Trophoblast cell (in vitro differentiated cells and primary cell): ENCODE measurements around the gene TUBA4A.

ENCODE experiments used
- DNase-seq, 2 donors: peaks; one replicate each; pipeline ENCODE4 v3.0.0-alpha.2; 2016
- H2AFZ ChIP-seq: 2 replicates; pipeline ENCODE4 v1.6.1; 2013; ENCODE audit warnings: low read length, moderate library complexity, mild to moderate bottlenecking; ENCODE audit not compliant: insufficient read depth, poor library complexity
- H2AK5ac ChIP-seq: 2 replicates; pipeline ENCODE4 v1.6.1; 2013; ENCODE audit warnings: mild to moderate bottlenecking, low read length
- H2BK120ac ChIP-seq: 2 replicates; pipeline ENCODE4 v1.6.1; 2013; ENCODE audit warnings: low read length, mild to moderate bottlenecking, moderate library complexity; ENCODE audit not compliant: insufficient read depth, poor library complexity
- H2BK12ac ChIP-seq: 2 replicates; pipeline ENCODE4 v1.6.1; 2013; ENCODE audit warnings: mild to moderate bottlenecking, low read length, moderate library complexity
- H2BK5ac ChIP-seq: 2 replicates; pipeline ENCODE4 v1.6.1; 2013; ENCODE audit warnings: low read length, low read depth, moderate library complexity, mild to moderate bottlenecking; ENCODE audit not compliant: poor library complexity
- H3K14ac ChIP-seq: 2 replicates; pipeline ENCODE4 v1.6.1; 2013; ENCODE audit warnings: mild to moderate bottlenecking, low read length
- H3K18ac ChIP-seq: 2 replicates; pipeline ENCODE4 v1.6.1; 2013; ENCODE audit warnings: mild to moderate bottlenecking, low read length
- H3K23ac ChIP-seq: 2 replicates; pipeline ENCODE4 v1.6.1; 2013; ENCODE audit warnings: low read length
- H3K27ac ChIP-seq: 2 replicates; pipeline ENCODE4 v1.5.1; 2013; ENCODE audit warnings: low read depth, mild to moderate bottlenecking, inconsistent platforms, low read length, moderate library complexity
- H3K27me3 ChIP-seq: 2 replicates; pipeline ENCODE4 v1.6.1; 2013; ENCODE audit warnings: inconsistent platforms, mild to moderate bottlenecking, low read length, moderate library complexity; ENCODE audit not compliant: insufficient read depth
- H3K36me3 ChIP-seq, 2 experiments: 1 replicate in 1 of 2; 2 replicates in 1 of 2; pipeline ENCODE4 v1.6.1; 2013; ENCODE audit warnings: low read length in 2 of 2, mild to moderate bottlenecking in 2 of 2, moderate library complexity in 1 of 2; ENCODE audit not compliant: insufficient read depth in 2 of 2, control insufficient read depth in 1 of 2
- H3K4ac ChIP-seq: 2 replicates; pipeline ENCODE4 v1.6.1; 2013; ENCODE audit warnings: low read depth, mild to moderate bottlenecking, low read length, moderate library complexity
- H3K4me1 ChIP-seq, 2 experiments: 1 replicate in 1 of 2; 2 replicates in 1 of 2; pipeline ENCODE4 v1.6.1; 2013; ENCODE audit warnings: low read length in 2 of 2, mild to moderate bottlenecking in 2 of 2, moderate library complexity in 1 of 2; ENCODE audit not compliant: insufficient read depth in 2 of 2, control insufficient read depth in 1 of 2
- H3K4me2 ChIP-seq: 2 replicates; pipeline ENCODE4 v1.6.1; 2013; ENCODE audit warnings: inconsistent platforms, mild to moderate bottlenecking, low read length, moderate library complexity
- H3K4me3 ChIP-seq: 2 replicates; pipeline ENCODE4 v1.5.1; 2013; ENCODE audit warnings: mild to moderate bottlenecking, low read depth, low read length, inconsistent platforms
- H3K79me1 ChIP-seq: one replicate; pipeline ENCODE4 v1.6.1; 2013; ENCODE audit warnings: low read length
- H3K79me2 ChIP-seq: 2 replicates; pipeline ENCODE4 v1.6.1; 2013; ENCODE audit warnings: low read length, mild to moderate bottlenecking; ENCODE audit not compliant: control insufficient read depth, insufficient read depth, poor library complexity
- H3K9ac ChIP-seq: 2 replicates; pipeline ENCODE4 v1.6.1; 2013; ENCODE audit warnings: mild to moderate bottlenecking, low read length
- H3K9me3 ChIP-seq: 2 replicates; pipeline ENCODE4 v1.6.1; 2013; ENCODE audit warnings: low read depth, mild to moderate bottlenecking, control low read depth, inconsistent platforms, low read length; ENCODE audit not compliant: insufficient read depth
- H4K12ac ChIP-seq: 2 replicates; pipeline ENCODE4 v1.6.1; 2013; ENCODE audit warnings: low read depth, mild to moderate bottlenecking, low read length, moderate library complexity
- H4K8ac ChIP-seq: 2 replicates; pipeline ENCODE4 v1.6.1; 2013; ENCODE audit warnings: low read depth, mild to moderate bottlenecking, low read length, moderate library complexity
- H4K91ac ChIP-seq: one replicate; pipeline ENCODE4 v1.6.1; 2013; ENCODE audit warnings: low read depth, mild to moderate bottlenecking, low read length, moderate library complexity
- WGBS: extraction: QIAGEN DNeasy Blood & Tissue Kit; methylation state at CpG from one replicate; pipeline ENCODE4 v1.1.7; 2013; ENCODE audit warnings: missing lambda C conversion rate; ENCODE audit not compliant: insufficient read length, insufficient coverage; ENCODE audit errors: extremely low coverage; 5-methylcytosine and 5-hydroxymethylcytosine counted together

TUBA4A gene

DNA sequence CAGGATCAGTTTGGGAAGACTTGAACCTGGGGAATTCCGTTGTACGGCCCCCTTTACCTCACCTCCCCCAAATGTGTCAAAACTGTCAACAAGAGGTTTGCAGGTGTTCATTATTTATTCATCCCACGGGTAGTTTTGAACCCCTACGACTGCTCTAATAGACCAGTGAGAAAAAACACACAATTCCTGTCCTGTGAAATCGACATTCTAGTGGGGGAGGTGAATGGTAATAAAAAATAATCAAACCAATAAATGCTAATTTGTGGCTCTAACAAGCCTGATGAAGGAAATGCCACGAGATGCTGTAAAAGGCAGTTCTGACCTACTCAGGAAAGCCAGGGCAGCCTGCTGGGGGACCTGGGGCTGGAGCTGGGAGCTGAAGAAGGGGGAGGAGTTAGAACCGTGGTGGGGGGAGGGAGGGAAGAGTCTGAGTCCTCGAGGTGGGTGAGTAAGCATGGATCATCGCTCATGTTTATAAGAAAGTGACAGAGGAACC, 25.0 kb upstream of the TUBA4A start:
- Histone ChIP-seq H2BK120ac (peak overlapping the region; percentile 37), H3K4me2 (peak overlapping the region; percentile 46), H3K14ac (peak overlapping the region; percentile 5), H3K9me3 (no peaks in the 10 kb centered on the region), H3K18ac (no peak overlapping the region), H3K79me2 (peaks cover 8% of the 10 kb centered on the region), H2BK12ac (peak overlapping the region; percentile 16), H3K9ac (no peak overlapping the region), H4K12ac (no peak overlapping the region), H4K8ac (peak overlapping the region; percentile 11), H3K27ac (peak overlapping the region; percentile 70), H3K23ac (no peak overlapping the region), H3K4me3 (no peak overlapping the region), H3K79me1 (peaks cover 26% of the 10 kb centered on the region), H3K4ac (no peak overlapping the region), H3K36me3 (peaks cover 26% of the 10 kb centered on the region in 2 experiments), H2BK5ac (peak overlapping the region; percentile 7), H3K27me3 (no peaks in the 10 kb centered on the region), H2AK5ac (peak overlapping the region; percentile 5), H2AFZ (no peak overlapping the region), H4K91ac (peak overlapping the region; percentile 49), H3K4me1 (peaks cover 23 to 25% of the 10 kb centered on the region in 2 experiments)
- DNase-seq, result no peak
- no CpG with 5 or more reads among the region's 9 CpGs for WGBS

DNA sequence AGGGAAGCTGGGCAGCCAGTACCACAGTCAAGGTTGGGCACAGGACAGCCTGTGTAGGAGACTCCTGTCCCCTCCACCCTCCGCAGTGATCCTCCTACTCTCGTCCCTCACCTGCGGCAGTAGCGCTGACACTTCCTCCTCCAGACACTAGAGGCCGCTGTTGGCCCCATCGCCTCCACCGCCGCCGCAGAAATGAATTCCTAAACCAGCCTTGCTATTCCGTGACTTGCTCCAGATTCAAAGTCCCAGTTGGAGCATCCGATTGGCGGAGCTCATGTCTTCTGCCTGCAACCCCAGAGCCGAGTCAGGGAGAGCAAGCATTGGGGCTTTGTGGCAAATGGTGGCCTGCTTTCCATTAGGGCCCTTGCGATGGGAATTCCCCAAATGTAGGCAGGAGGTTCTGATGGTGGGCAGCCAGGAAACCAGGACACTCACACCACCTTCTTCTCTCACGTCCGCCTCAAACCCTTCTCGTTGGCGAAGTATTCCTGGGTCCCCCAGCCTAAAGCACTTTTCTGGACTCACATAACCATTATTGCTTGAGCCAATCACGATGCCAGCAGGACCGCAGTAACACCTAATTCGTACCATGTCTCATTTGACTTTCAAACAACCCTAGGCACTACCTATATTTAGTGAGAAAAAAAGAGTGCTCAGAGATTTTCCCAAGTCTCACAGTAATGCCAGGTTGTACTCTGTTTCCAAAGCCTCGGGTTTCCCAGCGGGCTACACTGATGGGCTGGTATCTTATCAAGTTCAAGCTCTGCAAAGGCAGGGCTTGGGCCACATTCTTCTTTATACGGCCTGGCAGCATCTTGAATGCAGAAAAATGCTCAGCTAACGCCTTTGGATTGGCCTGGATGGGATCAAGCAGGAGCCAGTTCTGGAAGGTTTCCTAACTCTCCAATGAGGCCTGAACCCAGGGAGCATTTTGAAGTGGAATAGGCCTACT, 24.3 kb upstream of the TUBA4A start:
- Histone ChIP-seq H3K79me1 (peaks cover 27% of the 10 kb centered on the region), H2BK5ac (peak overlapping the region; percentile 11), H3K9me3 (no peaks in the 10 kb centered on the region), H3K9ac (no peak overlapping the region), H3K4me1 (peaks cover 23 to 28% of the 10 kb centered on the region in 2 experiments), H3K14ac (peak overlapping the region; percentile 5), H3K4me3 (no peak overlapping the region), H3K4ac (no peak overlapping the region), H2BK120ac (peak overlapping the region; percentile 52), H2BK12ac (peak overlapping the region; percentile 19), H4K8ac (peak overlapping the region; percentile 58), H4K91ac (peak overlapping the region; percentile 49), H2AFZ (peak overlapping the region; percentile 13), H3K23ac (no peak overlapping the region), H3K27ac (peak overlapping the region; percentile 70), H2AK5ac (peak overlapping the region; percentile 5), H3K4me2 (peak overlapping the region; percentile 49), H3K36me3 (peaks cover 20% of the 10 kb centered on the region in 2 experiments), H3K27me3 (no peaks in the 10 kb centered on the region), H3K18ac (no peak overlapping the region), H4K12ac (peak overlapping the region; percentile 22), H3K79me2 (peaks cover 8% of the 10 kb centered on the region)
- WGBS, result no CpG with 5 or more reads among the region's 25 CpGs
- DNase-seq, result peak; percentile 74 to 94

DNA sequence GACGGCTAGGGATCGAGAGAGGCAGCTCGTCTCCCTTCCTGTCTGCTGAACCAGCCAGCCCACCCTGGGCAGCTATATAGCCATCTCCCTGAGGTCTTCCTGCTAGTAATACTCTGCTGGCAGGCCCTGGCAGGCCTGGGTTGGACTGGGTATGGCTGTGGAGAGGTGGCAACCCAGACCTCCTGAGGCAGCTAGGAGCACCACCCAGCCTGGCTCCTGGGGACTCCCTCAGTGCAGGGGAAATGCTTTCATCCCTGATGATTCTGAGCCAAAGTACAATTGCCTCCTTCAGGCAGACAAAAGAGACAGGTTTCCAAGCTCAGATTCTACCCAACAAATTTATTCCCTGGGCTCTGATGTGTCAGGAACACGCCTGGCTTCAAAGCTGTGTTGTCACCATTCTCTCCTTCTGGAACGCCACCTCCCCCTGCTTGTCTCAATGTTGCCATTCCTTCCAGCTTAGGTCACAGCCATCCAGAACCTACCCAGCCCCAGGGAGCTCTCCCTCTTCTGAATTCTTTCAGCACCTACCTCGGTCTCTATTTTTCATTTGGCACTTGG, 20.7 kb upstream of the TUBA4A start:
- H4K91ac ChIP-seq, result peak overlapping the region; percentile 95
- peak overlapping the region; percentile 96 for H3K27ac ChIP-seq
- H3K4me3 ChIP-seq, result no peak overlapping the region
- H3K79me2 ChIP-seq, result peaks cover 4% of the 10 kb centered on the region
- no peaks in the 10 kb centered on the region for H3K36me3 ChIP-seq
- peak overlapping the region; percentile 50 for H3K4me2 ChIP-seq
- H2BK12ac ChIP-seq, result peak overlapping the region; percentile 58
- H4K12ac ChIP-seq, result peak overlapping the region; percentile 71
- H3K79me1 ChIP-seq, result peaks cover 23% of the 10 kb centered on the region
- H3K23ac ChIP-seq, result no peak overlapping the region
- H3K4me1 ChIP-seq, result peaks cover 18 to 22% of the 10 kb centered on the region in 2 experiments
- no peak overlapping the region for H3K9ac ChIP-seq
- H3K9me3 ChIP-seq, result no peaks in the 10 kb centered on the region
- no peak overlapping the region for H3K4ac ChIP-seq
- peak overlapping the region; percentile 80 for H3K14ac ChIP-seq
- DNase-seq, result peak; percentile 93 to 96
- peak overlapping the region; percentile 63 for H4K8ac ChIP-seq
- peak overlapping the region; percentile 88 for H2BK5ac ChIP-seq
- peak overlapping the region; percentile 28 for H2AFZ ChIP-seq
- peak overlapping the region; percentile 21 for H2AK5ac ChIP-seq
- no peaks in the 10 kb centered on the region for H3K27me3 ChIP-seq
- peak overlapping the region; percentile 71 for H3K18ac ChIP-seq
- no CpG with 5 or more reads among the region's 6 CpGs for WGBS
- H2BK120ac ChIP-seq, result peak overlapping the region; percentile 80

DNA sequence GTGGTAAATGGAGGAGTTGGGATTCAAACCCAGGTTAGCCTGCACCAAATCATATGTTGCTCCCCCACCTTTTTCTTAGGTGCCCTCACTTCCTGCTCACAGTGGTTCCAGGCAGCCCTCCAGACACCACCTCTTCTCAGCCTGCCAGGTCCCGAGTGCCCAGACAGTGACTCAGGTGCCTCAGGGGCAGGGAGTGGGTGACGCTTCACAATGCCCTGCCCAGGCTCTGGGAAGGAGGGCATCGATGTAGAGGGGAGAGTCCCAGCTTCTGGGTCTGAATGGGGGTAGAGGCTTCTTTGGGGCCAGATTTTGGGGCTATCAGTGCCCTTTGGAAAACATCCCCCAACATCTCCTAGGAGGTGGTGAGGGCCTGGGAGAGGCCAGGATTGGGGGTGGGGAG, 20.2 kb upstream of the TUBA4A start:
- peaks cover 2% of the 10 kb centered on the region for H3K79me2 ChIP-seq
- H2BK120ac ChIP-seq, result peak overlapping the region; percentile 80
- H2AFZ ChIP-seq, result peak overlapping the region; percentile 28
- no peaks in the 10 kb centered on the region for H3K27me3 ChIP-seq
- H3K18ac ChIP-seq, result peak overlapping the region; percentile 71
- H3K27ac ChIP-seq, result peak overlapping the region; percentile 96
- H3K9me3 ChIP-seq, result no peaks in the 10 kb centered on the region
- H3K4me2 ChIP-seq, result peak overlapping the region; percentile 50
- peaks cover 19% of the 10 kb centered on the region for H3K79me1 ChIP-seq
- peak; percentile 93 for DNase-seq
- peak overlapping the region; percentile 63 for H4K8ac ChIP-seq
- no peak overlapping the region for H3K9ac ChIP-seq
- H2BK12ac ChIP-seq, result peak overlapping the region; percentile 58
- H2BK5ac ChIP-seq, result peak overlapping the region; percentile 88
- H3K4me3 ChIP-seq, result no peak overlapping the region
- no CpG with 5 or more reads among the region's 3 CpGs for WGBS
- H3K14ac ChIP-seq, result peak overlapping the region; percentile 80
- H3K4me1 ChIP-seq, result peaks cover 18 to 22% of the 10 kb centered on the region in 2 experiments
- H3K36me3 ChIP-seq, result no peaks in the 10 kb centered on the region
- peak overlapping the region; percentile 95 for H4K91ac ChIP-seq
- H4K12ac ChIP-seq, result peak overlapping the region; percentile 71
- no peak overlapping the region for H3K4ac ChIP-seq
- peak overlapping the region; percentile 21 for H2AK5ac ChIP-seq
- no peak overlapping the region for H3K23ac ChIP-seq
